GM23338 (cell line): Measurements from ENCODE around the gene CDC14B.

Experiments
- CREB1 ChIP-seq: fragments of 250-450 bp; sonication (Bioruptor Pico); IDR thresholded peaks from 2 replicates; pipeline ENCODE4 v1.5.0; 2020; ENCODE audit warnings: low read depth, mild to moderate bottlenecking, moderate library complexity
- CTCF ChIP-seq, 2 experiments: fragments of 200-600 bp in 1 of 2; sonication (generic) in 1 of 2; conservative IDR thresholded peaks; 2 replicates each; pipeline versions ENCODE4 v1.5.1 to v1.6.1; 2016 to 2017; ENCODE audit warnings: antibody characterized with exemption in 2 of 2, low read depth in 2 of 2, mild to moderate bottlenecking in 2 of 2, moderate library complexity in 1 of 2
- ETS1 ChIP-seq: IDR thresholded peaks from 2 replicates; pipeline ENCODE4 v1.6.1; 2016; ENCODE audit warnings: antibody characterized with exemption
- EZH2 ChIP-seq: fragments of 200-600 bp; sonication (generic); IDR thresholded peaks from one replicate; pipeline ENCODE4 v1.8.0; 2017; ENCODE audit warnings: antibody characterized with exemption, mild to moderate bottlenecking, low read depth; ENCODE audit not compliant: unreplicated experiment
- EZH2phosphoT487 ChIP-seq: fragments of 200-600 bp; sonication (generic); IDR thresholded peaks from one replicate; pipeline ENCODE4 v1.8.1; 2018; ENCODE audit warnings: antibody characterized with exemption; ENCODE audit not compliant: unreplicated experiment
- JUNB ChIP-seq: IDR thresholded peaks from one replicate; pipeline ENCODE4 v1.6.1; 2016; ENCODE audit warnings: antibody characterized with exemption; ENCODE audit not compliant: unreplicated experiment
- NANOG ChIP-seq: IDR thresholded peaks from 2 replicates; pipeline ENCODE4 v1.6.1; 2016; ENCODE audit warnings: antibody characterized with exemption, borderline replicate concordance
- POLR2AphosphoS5 ChIP-seq: IDR thresholded peaks from 2 replicates; pipeline ENCODE4 v1.6.1; 2016; ENCODE audit warnings: antibody characterized with exemption, low read depth
- REST ChIP-seq: IDR thresholded peaks from one replicate; pipeline ENCODE4 v1.6.1; 2018; ENCODE audit warnings: antibody characterized with exemption; ENCODE audit not compliant: unreplicated experiment
- STAT1 ChIP-seq: IDR thresholded peaks from one replicate; pipeline ENCODE4 v1.6.1; 2016; ENCODE audit warnings: antibody characterized with exemption; ENCODE audit not compliant: unreplicated experiment
- ZNF114 ChIP-seq: fragments of 250-450 bp; sonication (Bioruptor Pico); IDR thresholded peaks from 2 replicates; pipeline ENCODE4 v1.5.0; 2020; ENCODE audit warnings: mild to moderate bottlenecking, moderate library complexity
- ZNF331 ChIP-seq: fragments of 250-450 bp; sonication (Bioruptor Pico); IDR thresholded peaks from 2 replicates; pipeline ENCODE4 v1.5.0; 2020; ENCODE audit warnings: low read depth, mild to moderate bottlenecking, moderate library complexity
- ZNF462 ChIP-seq: fragments of 250-450 bp; sonication (Bioruptor Pico); IDR thresholded peaks from 2 replicates; pipeline ENCODE4 v1.5.0; 2020; ENCODE audit warnings: mild to moderate bottlenecking, moderate library complexity

GRCh38 chr9:96668868-96669534, 49.4 kb upstream of the CDC14B start:
- TF ChIP-seq CTCF (conservative IDR thresholded peaks at IDR 0.05; ENCODE audit: low read depth in 2 of 2) = no peak
- TF ChIP-seq ZNF331 = no peak
- no peak for TF ChIP-seq POLR2AphosphoS5
- no peak for TF ChIP-seq EZH2
- no peak for TF ChIP-seq CREB1 (CRISPR knock-in tag)
- TF ChIP-seq REST = no peak
- no peak for TF ChIP-seq EZH2phosphoT487
- TF ChIP-seq ZNF114 = no peak
- no peak for TF ChIP-seq STAT1
- TF ChIP-seq JUNB = no peak
- TF ChIP-seq NANOG = no peak
- TF ChIP-seq ETS1 = no peak
- no peak for TF ChIP-seq ZNF462 (CRISPR knock-in tag)
